ENCODE measurements around the gene PTK6.
A peak's percentile ranks its signal among the peaks of the same experiment; 100 is the strongest.

The PTK6 gene

DNA sequence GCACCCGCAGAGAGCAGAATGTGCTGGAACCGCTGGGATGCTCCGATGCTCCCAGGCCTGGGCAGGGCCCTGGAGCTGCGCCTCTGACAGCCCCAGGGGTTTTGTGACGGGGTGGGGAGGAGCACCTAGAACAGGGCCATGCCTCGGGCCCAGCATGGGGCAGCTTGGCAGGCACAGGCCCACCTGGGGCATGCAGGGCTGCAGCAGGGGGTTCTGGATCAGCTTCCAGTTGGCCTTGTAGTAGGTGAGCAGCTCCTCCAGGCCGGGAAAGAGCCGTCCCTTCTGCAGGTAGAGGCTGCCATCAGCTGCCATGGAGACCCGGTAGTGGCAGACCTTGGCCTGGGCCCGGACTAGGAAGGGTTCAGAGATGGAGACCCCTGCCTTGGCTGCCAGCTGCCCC lies 6.0 kb upstream of the PTK6 start:
- no peak for DNase-seq (ENCODE audit: low spot score)

DNA sequence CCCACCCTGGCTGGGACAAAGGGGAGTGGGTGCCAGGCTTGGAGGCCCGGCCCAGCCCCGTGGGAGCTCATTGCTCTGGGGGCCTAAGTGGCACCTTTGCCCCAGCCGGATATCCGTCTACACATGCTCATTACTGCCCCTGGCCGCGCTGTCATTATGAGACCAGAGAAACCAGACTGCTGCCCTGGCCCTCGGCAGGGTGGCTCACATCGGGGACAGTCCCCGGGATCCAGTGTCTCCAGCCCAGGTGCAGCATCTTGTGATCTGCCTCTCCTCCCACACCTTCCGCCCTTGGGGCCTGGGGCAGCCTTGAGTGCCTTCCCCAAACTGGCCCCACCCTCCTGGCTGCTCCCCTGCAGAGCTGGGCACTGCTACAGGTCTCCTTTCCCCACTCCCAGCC lies 5.5 kb upstream of the PTK6 start:
- DNase-seq (ENCODE audit: low spot score), result no peak

DNA sequence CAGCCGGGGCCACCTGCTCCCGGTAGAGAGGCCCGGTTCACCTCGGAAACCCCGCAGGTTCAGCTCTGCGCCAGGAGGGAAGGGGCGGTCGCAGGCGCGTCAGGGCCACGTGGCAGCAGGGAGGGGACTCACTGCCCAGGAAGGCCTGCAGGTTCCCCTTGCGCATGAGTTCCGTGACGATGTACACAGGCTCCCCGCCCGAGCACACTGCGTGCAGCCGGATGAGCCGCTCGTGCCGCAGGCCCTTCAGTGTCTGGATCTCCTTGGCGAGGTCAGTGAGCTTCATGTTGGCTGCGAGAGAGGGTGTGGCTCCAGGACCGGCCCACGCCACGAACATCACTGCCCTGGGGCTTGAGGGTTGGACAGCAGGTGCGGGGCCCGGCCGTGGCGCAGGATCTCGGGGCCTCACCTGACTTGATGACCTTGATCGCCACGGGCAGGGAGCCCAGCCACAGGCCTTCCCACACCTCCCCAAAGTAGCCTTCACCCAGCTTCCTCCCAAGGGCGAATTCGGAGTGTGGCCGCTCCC lies 4.9 kb upstream of the PTK6 start:
- no peak for DNase-seq (ENCODE audit: low spot score)

DNA sequence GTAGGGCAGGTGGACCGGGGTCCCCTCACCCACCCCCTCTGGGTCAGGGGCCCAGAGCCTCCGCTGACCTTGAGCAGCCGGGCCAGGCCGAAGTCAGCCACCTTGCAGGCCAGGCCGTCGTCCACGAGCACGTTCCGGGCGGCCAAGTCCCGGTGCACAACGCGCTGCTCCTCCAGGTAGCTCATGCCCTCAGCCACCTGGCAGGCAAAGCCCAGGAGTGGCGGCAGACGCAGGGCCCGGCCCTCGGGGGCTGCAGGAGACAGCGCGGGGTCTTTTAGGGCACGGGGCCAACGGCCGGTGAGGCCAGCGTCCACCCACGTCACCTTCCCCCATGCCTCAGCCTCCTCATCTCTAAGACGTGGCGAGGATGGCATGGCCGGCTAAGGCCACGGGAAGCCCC lies 4.2 kb upstream of the PTK6 start:
- no peak for DNase-seq (ENCODE audit: low spot score)

DNA sequence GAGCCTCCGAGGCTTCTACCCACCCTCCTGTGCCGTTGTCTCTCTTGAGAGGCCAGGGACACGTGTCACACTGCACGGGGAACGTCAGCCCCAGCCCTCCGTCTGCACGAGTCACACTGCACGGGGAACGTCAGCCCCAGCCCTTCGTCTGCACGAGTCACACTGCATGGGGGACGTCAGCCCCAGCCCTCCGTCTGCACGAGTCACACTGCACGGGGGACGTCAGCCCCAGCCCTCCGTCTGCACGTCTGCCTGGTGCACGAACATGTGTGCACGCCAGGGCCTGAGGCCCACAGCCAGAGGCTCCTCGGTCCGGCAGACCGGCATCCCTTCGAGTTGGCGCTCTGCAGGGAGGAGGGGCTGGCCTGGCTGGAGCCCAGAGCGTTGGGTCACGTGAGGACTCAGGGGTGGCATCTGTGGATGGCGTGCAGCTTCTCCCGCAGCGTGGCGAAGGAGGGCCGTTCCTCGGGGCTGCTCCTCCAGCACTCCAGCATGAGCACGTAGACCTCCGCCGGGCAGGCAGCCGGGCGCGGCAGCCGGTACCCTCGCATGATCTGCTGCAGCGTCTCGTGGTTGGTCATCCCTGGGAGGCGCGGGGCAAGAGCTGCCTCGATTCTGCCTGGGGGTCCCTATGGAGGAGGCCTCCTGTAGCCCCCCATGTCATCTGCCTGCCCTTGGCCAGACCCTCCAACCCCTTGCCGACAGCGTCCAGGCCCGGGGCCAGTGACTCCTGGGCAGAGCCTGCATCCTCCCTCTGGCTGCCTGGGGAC lies 3.4 kb upstream of the PTK6 start:
- no peak for DNase-seq (ENCODE audit: low spot score)

DNA sequence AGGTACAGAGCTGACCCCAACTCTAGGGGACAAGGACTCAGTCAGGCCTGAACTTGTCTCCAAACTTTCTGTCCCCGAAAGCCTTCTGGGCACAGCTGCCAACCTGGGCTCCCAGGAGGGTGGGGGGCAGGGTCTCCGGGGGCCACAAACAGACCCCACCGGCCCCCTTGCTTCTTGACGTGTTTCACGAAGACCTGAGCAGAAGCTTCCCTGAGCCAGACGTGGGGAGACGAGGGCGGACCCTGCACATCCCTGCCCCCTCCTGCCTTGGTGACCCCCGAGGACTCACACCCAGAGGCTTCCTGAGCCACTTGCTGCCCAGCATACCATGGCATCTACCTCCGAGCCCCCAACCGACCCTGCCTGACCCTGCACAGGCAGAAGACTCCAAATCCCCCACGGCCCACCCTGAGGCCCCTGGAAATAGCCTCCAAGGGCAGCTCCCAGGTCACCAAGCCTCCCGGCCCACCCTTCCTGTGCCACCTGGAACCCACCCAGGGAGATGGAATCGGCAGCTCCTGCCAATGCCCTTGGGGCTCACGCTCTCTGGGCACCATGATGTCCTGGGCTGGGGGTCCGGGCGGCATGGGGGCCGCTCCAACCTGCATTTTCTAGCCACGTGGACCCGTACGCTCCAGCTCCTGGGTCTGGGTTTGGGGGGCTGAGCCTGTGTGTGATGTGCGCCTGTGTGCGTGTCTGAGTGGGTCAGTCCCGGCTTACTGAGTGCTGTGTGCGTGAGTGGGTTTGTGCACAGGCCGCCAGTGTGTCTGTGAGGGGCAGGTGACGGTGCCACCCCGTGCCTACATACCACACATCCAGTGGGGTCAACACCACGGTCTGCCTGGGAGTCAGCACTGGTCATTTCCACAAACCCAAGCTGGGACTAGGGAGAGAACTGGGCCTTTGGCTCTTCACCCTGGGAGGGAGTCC lies 2.5 kb upstream of the PTK6 start:
- no peak for DNase-seq (ENCODE audit: low spot score)

DNA sequence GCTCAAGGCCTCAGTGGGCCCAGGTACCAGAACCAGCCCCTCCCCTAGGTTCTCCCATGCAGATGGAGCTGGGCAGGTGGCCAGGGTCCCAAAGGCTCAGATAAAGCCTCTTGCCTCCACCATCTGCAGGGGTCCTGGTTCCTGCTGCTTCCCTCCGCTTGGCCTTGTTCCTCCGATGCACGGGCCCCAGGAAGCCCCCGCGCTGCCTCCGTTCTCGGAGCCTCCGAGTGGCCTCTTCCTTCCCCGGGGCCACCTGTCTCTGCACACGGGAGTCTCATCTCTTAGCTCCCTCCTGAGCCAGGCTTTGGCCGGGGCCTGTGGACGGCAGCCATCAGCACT lies 1.9 kb upstream of the PTK6 start:
- DNase-seq (ENCODE audit: low spot score), result no peak

DNA sequence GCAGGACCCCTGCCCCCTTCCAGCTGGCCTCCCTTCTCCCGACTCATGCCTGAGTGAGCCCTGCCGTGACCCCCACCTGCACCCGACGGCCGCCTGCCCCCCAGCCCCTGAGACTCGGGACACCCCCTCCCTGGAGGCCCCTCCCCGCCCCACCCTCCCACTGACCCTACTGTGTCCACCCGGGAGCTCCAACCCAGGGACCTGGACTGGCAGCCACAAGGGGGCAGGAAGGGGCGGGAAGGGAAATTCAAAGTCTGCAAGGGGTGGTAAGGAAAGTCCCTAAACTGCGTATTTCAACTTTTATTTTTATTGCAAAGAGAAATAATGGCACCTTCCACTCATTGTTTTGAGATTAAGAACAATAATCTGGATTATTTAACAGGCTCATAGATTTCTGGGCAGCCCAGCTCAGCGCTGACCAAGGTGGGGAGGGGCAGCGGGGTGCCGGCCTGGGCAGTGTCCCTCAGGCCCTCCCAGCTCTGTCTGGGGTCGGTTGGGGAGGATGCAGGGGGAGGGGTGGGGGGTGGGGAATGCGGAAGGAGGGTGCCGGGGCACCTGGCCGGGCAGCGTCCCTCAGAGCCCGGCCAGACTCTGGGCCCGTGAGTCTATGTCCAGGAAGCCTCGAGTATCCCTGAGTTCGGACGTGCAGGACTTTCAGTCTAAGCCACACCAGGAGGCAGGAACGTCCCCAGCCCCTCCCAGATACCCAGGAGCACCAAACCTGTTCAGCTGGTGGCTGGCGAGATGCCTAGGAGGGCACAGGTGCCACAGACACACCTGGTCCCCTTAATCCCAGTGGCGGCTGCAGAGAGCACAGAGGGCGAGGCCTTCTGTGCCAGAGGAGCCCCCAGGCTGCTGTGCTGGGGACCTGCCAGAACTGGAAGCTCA lies 1.3 kb upstream of the PTK6 start:
- no peak for DNase-seq (ENCODE audit: low spot score)

DNA sequence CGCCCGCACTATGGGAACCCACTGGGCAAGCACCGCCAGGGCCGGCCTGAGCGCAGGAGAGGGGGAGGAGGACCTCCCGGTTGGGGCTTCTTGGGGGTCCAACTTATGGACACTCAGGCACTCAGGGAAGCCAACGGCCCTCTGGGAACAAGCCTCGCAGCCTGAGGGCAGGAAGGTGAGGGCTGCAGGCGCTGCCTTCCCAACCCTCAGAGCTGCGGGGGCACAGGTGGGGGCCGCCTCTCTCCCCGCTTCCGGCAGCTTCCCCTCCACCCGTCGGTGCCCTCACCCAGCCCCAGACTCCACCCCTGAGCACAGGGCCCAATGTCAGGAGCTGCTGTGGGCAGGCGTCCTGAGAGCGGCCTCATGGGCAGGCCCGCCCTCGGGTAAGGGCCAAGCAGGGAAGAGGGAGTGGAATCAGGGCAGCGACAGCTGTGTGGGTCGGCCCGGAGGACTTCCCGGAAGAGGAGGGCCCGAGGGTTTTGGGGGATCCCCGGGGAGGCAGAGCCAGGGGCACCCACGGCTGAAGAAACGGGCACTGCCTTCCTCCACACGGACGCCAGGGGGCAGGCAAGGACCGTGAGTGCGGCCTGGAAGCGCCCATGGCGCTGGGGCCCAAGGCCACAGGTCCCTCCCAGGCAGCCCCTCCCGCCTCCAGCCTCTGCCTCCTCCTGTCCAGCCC lies 488 bp upstream of the PTK6 start:
- DNase-seq (ENCODE audit: low spot score), result peak; percentile 99

DNA sequence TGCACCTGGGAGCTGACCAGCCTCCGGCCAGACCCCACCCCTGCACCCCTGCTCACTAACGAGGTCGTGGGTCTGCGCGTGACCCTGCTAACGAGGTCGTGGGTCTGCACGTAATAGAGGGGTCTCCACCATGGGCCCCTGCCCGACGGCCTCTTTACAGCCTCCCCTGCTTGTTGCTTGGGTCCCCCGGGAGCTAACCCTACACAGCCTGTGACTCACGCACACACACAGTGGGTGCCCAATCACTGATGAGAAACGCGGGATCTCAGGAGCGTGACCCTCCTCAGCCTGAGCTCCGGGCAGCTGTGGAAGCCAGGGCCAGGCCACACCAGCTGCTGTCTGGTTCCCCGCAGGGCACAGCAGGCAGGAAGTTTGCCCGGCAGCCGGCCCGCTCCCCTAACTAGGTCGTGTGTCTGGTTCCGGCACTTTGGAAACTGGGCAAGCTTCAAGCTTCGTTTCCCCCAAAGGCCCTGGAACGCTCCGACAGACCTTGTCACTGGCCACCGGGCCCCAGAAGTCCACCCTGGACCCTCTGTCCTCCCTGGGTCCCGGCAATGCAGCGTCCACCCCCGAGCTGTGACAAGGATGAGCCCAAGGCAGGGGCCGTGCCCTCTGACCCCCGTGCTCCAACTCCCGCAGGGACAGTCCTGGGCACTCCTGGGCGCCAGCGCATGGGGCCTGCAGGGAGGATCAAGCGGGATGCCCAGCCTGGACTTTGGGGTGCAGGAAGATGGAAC lies 767 bp downstream of the PTK6 start:
- DNase-seq (ENCODE audit: low spot score), result peak; percentile 72

DNA sequence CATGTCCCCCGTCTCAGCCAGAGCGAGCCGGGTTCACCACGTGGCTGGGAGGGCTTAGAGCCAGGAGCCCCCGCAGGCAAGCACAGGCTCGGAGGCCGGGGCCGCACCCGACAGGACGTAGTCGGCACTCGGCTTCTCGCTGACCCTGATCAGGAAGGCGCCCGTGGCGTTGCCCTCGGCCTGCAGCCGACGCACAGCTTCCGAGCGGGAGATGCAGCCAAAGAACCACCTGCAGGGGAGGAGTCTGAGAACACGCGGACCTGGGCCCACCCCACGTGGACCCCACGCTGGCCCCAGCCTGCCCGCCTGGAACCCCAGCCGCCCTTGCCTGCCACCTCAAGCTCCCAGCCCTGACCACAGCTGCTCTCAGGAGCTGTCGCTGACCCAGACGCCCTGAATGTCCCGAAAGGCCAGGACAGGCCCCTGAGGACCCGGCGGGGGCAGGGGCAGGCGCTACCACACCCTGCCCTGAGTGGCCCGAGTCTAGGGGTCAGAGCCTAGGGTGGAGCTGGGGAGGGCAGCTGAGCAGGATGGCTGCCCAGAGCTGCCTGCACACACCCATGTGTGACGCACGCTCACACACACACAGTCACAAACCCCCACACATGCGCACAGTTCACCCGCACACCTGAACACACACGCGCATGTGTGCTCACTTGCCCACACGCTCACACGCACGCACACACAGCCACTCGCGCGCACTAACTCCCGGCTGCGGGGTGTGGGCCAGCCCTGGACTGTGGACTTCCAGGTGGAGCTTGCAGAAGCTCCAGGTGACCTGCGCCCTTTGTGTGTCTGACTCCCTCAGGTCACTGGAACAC lies 2.1 kb downstream of the PTK6 start:
- no peak for DNase-seq (ENCODE audit: low spot score)

DNA sequence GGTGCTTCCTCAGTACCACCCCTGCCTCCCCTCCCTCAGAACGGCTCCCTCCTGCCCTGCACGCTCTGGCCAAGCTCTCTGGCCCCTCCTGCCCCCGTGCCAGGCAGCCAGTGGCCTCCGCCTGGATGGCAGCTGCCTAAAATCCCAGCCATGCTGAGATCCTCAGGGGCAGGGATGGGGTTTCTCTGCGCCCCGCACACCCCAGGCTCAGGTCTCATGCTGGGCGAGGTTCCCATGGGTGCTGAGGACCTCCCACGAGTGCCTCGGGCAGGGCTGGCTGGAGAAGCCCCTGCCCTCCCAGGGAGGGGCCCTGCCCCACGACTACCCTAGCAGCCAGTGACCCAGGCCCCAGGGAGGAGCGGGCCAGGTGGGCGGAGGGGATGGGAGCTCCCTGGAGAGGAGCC lies 2.7 kb downstream of the PTK6 start:
- no peak for DNase-seq (ENCODE audit: low spot score)

DNA sequence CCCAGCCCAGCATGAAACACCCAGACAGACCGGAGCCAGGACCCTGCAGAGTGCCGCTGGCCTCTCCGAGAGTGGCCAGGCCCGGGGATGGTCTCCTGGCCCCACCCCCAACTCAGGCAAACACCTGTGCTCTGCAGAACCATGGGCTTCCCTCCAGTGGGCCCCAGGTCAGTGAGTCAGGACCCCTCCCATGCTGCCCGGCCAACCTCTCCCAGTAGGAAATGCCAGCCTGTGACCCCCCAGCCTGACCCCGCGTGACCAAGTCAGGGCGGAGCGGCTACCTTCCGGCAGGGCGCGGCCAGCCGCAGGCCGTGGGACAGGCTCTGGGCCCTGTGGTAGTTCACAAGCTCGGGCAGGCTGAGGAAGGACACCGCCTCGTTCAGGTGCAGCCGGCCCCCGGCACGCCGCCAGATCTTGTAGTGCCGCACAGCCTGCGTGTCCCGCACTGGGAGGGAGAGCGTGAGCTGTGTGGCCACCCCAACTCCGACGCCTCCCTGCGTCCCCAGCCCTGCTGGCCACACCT lies 3.2 kb downstream of the PTK6 start:
- DNase-seq (ENCODE audit: low spot score), result no peak

DNA sequence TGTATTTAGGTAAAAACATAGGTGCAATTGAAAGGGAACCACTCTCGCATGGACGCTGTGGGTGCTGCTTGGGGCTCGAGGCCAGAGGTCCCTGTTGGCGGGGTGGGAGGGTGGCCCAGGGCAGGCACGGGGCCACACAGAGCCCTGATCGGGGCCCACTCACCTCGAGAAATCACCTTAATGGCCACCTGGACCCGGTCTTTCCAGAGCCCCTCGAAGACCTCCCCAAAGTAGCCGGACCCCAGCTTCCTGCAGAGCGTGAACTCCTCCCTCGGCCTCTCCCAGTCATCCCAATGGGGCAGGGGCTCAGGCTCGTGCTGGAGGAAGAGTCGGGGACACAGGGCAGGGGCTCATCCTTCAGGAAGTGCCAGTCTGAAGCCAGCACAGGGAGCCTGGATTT lies 3.8 kb downstream of the PTK6 start:
- no peak for DNase-seq (ENCODE audit: low spot score)

DNA sequence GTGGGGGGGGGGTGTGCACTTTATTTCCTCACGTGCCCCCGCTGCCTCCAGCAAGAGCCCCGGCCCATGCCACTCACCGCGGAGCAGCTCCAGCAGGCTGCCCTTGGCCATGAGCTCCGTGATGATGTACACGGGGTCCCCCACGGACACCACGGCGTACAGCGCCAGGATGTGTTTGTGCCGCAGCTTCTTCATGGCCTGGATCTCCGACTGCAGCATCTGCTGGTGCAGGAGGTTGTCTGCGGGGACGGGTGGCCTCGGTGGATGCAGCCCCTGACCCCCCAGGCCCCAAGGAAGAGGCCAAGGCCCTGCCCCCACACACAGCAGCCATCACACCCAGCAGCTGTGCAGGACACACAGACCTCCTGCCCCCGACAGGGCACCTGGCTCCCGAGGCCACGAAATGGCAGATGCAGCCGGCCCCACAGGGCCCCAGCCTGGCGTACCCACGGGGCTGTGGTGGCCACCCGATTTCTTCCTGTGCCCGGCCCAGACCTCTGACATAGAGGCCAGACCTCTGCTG lies 4.7 kb downstream of the PTK6 start:
- no peak for DNase-seq (ENCODE audit: low spot score)

DNA sequence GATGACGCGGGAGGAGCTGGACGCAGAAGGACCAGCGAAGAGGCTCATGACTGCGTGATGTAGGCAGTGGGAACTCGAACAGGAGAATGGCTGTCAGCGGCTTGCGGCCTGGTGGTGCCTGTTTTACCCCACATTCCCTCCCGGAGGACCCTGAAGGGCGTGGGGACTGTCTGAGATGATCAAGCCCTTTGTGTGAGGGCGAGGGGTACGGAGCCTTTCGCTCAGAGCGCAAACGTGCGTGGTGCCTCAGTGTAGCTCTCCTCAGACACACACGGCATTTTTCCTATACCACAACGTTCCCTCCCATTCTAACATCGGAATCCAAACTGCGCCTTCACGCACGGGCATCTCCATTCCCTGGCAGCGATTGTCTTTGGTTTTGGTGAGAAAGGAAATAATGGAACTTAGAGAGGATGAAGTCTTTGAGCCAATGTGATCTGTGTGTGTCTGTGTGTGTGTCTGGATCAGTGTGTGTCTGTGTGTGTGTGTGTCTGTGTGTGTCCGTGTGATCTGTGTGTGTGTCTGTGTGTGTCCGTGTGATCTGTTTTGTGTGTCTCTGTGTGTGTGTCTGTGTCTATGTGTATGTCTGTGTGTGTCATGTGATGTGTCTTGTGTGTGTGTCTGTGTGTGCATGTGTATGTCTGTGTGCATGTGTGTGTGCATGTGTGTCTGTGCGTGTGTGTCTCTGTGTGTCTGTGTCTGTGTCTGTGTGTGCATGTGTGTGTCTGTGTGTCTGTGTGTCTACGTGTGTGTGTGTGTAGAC lies 5.3 kb downstream of the PTK6 start:
- DNase-seq (ENCODE audit: low spot score), result no peak

DNA sequence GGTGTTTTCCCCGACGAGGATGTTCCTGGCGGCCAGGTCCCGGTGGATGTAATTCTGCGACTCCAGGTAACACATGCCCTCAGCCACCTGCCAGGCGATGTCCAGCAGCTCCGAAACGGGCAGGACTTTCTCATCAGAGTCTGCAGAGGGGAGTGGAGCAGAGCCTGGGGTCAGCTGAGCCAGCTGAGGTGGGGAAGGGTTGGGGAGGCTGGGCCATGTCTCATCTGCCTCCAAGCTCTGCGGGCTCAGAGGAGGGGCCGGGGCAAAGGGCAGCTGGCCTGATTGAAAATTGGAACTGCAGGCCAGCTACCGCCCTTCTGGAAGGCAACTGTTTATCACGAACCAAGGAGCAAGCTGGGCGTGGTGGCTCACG lies 6.4 kb downstream of the PTK6 start:
- no peak for DNase-seq (ENCODE audit: low spot score)

DNA sequence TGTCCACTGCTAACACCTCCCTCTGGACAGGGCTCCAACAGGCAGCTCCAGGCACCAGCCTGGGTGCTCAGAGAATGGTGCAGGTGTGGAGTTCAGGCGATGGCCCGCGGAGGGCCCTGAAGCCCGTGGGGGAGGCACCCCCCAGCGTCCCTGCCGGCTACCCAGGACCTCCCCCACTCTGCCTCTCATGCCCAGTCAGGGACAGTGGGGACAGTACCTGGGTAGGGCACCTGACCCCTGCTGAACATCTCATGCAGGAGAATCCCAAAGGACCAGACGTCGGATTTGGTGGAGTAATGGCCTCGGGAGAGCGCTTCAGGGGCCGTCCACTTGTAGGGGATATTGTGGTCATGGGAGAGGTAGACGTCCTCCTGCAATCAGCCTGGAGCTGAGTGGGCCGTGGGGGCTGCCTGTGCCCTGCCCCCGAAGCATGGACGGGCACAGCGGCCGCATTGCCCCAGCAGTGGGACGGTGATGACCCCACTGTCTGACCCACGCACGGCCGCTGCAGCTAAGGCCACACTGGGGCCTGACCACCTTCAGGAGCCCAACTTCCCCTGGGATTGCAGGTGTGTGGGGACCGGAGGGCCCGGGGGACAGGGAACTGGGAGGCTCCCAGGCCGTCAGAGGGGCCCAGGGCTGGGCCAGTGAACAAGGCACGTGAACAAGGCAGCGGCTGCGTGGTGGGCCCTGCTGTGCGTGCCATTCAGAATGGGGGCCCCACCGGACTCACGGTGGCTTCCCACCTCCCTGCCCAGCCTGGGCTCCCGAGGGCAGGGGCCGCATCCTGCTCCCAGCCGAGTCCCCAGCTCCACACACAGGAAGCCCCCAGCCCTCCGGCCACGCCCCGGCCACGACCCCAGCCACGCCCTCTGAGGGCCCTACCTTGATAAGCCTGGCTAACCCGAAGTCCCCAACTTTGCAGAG lies 7.1 kb downstream of the PTK6 start:
- no peak for DNase-seq (ENCODE audit: low spot score)

All from COLO829 (cell line).